Measurements from ENCODE around the gene NECTIN4.
A peak's percentile ranks its signal among the peaks of the same experiment; 100 is the strongest.
"Not testable (repeated sequence)": the region's sequence is repeated elsewhere in the genome, so short reads cannot be mapped to it uniquely, and the experiment has no call there.

NECTIN4 gene

GRCh38 chr1:161089251-161089924, at the start of gene NECTIN4:
NECTIN4 (minus strand) TSS chr1:161089558; CDS start chr1:161089296, 262 bp downstream.
- DNase-seq = no peak

GRCh38 chr1:161138431-161138830, 49.1 kb upstream of the NECTIN4 start:
- no peak for DNase-seq

GRCh38 chr1:161137881-161138280, 48.5 kb upstream of the NECTIN4 start:
- no peak for DNase-seq

- no peak for DNase-seq
These were observed 43.9 kb upstream of the NECTIN4 start for GRCh38 chr1:161133220-161133740.

- DNase-seq = peak; percentile 98
These were observed 43.3 kb upstream of the NECTIN4 start, which contains the start of gene DEDD for GRCh38 chr1:161132410-161133219. DEDD (minus strand) TSS chr1:161132667; CDS start chr1:161124462, 8,205 bp downstream.

- peak; percentile 49 for DNase-seq
These were observed 42.4 kb upstream of the NECTIN4 start for GRCh38 chr1:161131523-161132409.

- DNase-seq = peak; percentile 64
These were observed 40.9 kb upstream of the NECTIN4 start for GRCh38 chr1:161130266-161130665.

- peak; percentile 71 for DNase-seq
These were observed 39.4 kb upstream of the NECTIN4 start for GRCh38 chr1:161128591-161129420.

GRCh38 chr1:161127649-161128048, 38.3 kb upstream of the NECTIN4 start:
- peak; percentile 47 for DNase-seq

GRCh38 chr1:161122967-161123366, 33.6 kb upstream of the NECTIN4 start:
- no peak for DNase-seq

- DNase-seq = no peak
These were observed 32.5 kb upstream of the NECTIN4 start for GRCh38 chr1:161121834-161122233.

- DNase-seq = no peak
These were observed 31.8 kb upstream of the NECTIN4 start for GRCh38 chr1:161121042-161121650.

- no peak for DNase-seq
These were observed 29.9 kb upstream of the NECTIN4 start for GRCh38 chr1:161119092-161119903.

- DNase-seq = peak; percentile 62
These were observed 28.6 kb upstream of the NECTIN4 start, which contains the start of the genes NIT1 and PFDN2 for GRCh38 chr1:161117759-161118581. NIT1 (plus strand) TSS chr1:161118105; CDS start chr1:161118177, 72 bp downstream. PFDN2 (minus strand) TSS chr1:161118037; CDS start chr1:161118026, 11 bp downstream.

GRCh38 chr1:161115961-161116360, 26.6 kb upstream of the NECTIN4 start:
- not testable (repeated sequence) for DNase-seq

GRCh38 chr1:161115132-161115711, 25.9 kb upstream of the NECTIN4 start:
- no peak for DNase-seq

GRCh38 chr1:161114556-161114955, 25.2 kb upstream of the NECTIN4 start:
- no peak for DNase-seq

GRCh38 chr1:161113915-161114314, 24.6 kb upstream of the NECTIN4 start:
- DNase-seq = no peak

- no peak for DNase-seq
These were observed 22.2 kb upstream of the NECTIN4 start for GRCh38 chr1:161111527-161111926.

Data from NCI-H1694 treated with DMSO at 0.1 percent for 48 hours (cell line).